Gastrocnemius medialis (tissue), 4 donors: Measurements from ENCODE around the gene HOXB1.

ENCODE experiments used
- CTCF ChIP-seq, 5 experiments: fragments of 450-650 bp in 3 of 5; fragments of 200-600 bp in 2 of 5; sonication (generic) in 2 of 5; IDR thresholded peaks in 4 of 5; conservative IDR thresholded peaks in 1 of 5; 1 replicate in 4 of 5; 2 replicates in 1 of 5; pipeline ENCODE4 v1.5.1; 2016 to 2019; ENCODE audit warnings: antibody characterized with exemption in 5 of 5, mild to moderate bottlenecking in 3 of 5, moderate library complexity in 3 of 5
- POLR2A ChIP-seq, 2 donors: fragments of 450-650 bp; IDR thresholded peaks; one replicate each; pipeline ENCODE4 v1.6.1; 2017; ENCODE audit warnings: antibody characterized with exemption in 2 of 2, mild to moderate bottlenecking in 2 of 2, moderate library complexity in 2 of 2

- TF ChIP-seq CTCF (IDR thresholded peaks at IDR 0.05 in 4 of 5, conservative IDR thresholded peaks at IDR 0.05 in 1 of 5): no peak
- no peak for TF ChIP-seq POLR2A (IDR thresholded peaks at IDR 0.05)
Observed at GRCh38 chr17:48558831-48559121, 28.0 kb upstream of the HOXB1 start.
